Measurements from ENCODE around the gene MAP10. TPM values are rescaled to one million over a fixed set of nuclear protein-coding genes. Genes with fewer than 3 reads are reported as not detected.
"Not testable (repeated sequence)": the region's sequence is repeated elsewhere in the genome, so short reads cannot be mapped to it uniquely, and the experiment has no call there.

Gene MAP10, protein sequence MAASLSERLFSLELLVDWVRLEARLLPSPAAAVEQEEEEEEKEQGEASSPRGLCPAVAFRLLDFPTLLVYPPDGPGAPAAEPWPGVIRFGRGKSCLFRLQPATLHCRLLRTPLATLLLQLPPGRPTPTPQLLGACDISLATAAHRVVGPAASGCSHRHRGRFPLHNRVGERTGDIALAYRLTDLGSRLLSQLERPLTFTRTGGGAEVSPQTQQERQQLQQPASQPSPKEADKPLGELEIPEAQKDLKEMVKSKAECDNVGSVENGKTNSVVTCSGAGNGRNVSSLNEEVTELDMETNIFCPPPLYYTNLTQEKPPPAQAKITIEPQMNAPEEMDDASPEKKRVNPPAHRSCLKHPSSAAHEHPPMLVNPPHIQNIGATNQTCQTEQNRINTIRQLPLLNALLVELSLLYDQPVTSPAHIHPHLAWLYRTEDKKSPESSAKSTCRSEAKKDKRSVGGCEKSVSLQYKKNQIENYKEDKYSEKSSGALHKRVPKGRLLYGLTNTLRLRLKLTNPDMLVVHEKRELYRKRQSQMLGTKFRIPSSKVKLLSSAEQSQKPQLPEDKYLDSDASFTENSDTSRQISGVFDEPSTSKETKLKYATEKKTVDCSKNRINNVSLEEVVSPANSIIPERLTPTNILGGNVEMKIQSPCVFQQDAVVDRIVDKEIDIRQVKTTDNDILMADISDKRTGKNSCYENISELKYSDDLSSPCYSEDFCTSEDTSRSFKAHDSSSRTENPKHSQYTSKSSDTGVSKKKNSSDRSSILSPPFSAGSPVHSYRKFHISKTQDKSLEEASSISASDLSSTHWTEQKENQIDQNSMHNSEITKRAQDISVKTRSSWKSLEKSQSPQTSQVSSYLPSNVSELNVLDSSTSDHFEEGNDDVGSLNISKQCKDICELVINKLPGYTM
- total RNA-seq = 4.0 and 4.5 TPM in 2 replicates

DNA sequence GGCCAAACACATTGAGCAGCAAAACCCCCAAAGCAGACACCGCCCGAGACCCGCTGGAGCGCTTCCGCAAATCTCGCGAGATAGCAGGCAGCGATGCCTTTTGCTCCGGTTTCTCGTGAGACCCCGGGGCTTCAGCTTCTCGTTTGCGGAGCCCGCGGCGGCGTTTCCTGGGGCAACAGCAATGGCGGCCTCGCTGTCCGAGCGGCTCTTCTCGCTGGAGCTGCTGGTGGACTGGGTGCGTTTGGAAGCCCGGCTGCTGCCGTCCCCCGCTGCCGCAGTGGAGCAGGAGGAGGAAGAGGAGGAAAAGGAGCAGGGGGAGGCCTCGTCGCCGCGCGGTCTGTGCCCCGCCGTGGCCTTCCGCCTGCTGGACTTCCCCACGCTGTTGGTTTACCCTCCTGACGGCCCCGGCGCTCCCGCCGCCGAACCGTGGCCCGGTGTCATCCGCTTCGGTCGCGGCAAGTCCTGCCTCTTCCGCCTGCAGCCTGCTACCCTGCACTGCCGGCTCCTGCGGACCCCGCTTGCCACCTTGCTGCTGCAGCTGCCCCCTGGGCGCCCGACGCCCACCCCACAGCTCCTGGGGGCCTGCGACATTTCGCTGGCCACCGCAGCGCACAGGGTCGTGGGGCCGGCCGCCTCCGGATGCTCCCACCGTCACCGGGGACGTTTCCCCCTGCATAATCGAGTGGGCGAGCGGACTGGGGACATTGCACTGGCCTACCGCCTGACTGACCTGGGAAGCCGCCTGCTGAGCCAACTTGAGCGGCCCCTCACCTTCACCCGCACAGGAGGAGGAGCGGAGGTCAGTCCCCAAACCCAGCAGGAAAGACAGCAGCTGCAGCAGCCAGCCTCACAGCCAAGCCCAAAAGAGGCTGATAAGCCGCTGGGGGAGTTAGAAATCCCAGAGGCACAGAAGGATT, at the start of gene MAP10:
Gene MAP10, plus strand, starts transcription at position 148 of the 917 bp plus-strand sequence. Its CDS starts 34 bp downstream, at position 182.
- intact Hi-C loops (cut with micrococcal nuclease) = loop anchor here (1.0 to 10.0 kb wide), 6 partner anchors 97 to 1569 kb away; partner anchors contain the start of genes COA6, NTPCR, PCNX2 and SIPA1L2

DNA sequence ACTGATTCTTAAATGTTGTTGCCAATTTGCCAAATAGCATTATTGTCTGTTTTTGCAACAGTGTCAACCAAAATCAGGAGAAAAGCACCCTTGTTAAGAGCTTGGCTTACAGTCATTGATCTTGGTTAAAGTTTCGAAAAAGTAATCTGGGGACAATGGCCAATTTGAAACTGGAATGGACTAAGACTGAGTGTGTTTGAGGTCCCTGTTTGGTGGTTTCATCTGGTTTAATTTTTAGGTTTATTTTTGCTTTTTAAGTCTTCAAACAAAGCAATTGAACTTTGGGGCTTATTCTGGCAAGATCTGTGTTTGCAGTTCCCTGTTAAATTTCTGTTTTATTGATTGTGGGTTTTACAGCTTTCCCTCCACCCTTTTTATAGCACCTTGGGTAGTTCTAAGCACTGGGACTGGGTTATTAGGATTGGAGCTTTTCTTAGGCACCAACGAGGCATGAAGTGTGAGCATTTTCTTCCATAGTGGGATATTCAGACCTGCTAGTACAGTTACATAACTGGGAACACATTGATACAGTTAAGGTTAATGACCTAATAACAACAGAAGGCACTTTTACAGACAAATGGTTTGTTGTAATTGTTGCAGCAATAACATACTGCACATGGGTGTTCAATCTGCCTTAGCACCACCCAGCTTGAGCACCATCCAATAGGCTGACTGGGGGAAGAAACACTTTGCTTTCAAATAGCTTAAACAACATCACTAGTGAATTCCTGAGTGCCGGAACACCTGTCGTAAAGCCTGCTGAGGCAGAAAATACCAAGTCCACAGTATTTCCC, 40.6 kb upstream of the MAP10 start:
- intact Hi-C loops (cut with micrococcal nuclease) = no loop called here

DNA sequence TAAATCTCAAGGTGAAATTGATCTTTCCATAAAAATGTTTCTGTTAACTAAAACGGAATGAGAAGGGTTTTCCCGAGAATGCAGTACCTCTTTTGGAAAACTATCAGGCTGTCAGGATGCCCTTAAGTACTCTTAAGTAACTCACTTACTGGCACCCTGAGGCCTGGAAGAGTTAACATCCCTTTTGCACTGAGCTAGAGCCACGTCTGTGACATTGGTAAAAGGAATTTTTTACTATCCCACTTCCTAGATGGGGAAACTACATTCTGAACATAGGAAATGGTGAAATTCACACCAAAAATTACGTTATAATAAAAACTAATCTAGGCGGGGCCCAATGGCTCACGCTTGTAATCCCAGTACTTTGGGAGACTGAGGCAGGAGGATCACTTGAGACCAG, 39.7 kb upstream of the MAP10 start:
- intact Hi-C loops (cut with micrococcal nuclease) = no loop called here

DNA sequence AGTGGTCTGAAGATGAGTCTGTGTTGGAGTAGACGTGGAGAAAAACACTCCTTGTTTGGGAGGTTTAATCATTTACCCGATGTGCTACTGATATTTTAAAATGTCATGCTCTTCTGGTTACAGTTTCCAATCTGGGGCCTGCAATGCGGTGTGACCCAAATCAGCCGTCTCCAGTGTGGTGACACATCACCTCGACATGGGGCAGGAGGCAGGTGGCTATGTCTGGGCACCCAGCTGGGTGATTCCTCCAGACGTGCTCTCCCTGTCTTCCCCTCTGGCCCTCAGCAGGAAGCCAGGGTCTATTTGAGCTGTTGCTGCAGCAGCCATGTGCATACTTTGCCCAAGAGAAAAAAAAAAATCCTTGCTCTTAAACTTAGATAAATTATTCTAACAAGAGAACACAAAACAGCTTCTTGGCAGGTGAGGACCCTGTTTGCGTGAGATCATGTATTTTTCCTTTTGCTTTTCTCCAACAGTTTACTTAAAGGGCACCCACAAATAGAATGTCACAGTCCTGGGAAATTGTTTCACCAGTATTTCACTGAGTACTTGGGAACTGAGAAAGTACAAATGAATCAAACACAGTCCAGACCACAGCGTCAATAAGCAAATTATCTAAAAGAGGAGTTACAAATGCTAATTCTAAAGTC, 38.9 kb upstream of the MAP10 start:
- intact Hi-C loops (cut with micrococcal nuclease) = no loop called here

DNA sequence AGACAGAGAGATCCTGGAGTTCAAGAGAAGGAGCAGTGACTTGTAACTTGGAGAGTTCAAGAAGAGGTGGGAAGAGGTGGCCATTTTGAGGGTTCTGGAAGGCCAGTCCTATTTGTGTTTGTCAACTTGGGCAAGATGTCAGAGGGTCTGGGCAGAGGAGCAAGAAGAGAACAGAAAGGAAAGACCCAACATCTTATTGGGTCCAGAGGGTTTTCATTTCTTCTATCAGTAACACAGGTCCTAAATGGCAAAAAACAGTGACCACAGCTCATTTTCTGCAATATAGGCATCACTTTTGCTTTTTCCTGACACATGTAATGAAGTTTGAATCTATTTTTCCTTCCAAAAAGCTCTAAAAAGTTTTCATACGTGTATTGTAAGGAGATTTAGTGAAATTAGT, 38.3 kb upstream of the MAP10 start:
- intact Hi-C loops (cut with micrococcal nuclease) = no loop called here

DNA sequence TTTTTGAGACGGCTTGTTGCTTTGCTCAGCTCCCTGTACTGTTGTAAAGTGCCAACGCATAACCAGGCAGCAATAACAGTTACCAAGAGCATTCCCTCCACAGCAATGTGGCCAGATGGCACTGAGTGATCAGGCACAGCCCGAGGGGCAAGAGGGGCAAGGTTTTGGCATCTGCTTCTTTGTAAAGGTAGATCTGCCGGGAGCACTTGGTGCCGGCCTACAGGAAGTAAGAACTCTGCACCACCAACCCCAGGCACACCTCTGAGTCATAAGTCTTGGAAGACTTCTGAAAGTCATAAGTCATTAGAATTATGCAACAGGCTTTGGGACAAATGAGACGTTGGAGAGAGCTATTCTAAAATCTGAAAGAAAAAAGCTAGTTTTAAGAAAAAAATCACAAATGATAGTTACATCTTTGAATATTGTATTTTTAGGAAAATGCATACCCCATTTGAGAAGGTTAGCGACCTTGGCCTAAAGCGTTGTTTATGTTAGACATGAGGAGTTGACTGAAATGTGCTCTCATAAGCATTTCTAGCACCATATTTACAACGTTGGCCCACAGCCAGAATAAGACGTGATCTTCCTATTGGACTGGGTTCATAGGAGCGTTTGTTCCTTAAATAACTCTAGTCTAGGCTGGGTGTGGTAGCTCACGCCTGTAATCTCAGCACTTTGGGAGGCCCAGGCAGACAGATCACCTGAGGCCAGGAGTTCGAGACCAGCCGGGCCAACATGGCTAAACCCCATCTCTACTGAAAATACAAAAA, 37.7 kb upstream of the MAP10 start:
- intact Hi-C loops (cut with micrococcal nuclease) = no loop called here

DNA sequence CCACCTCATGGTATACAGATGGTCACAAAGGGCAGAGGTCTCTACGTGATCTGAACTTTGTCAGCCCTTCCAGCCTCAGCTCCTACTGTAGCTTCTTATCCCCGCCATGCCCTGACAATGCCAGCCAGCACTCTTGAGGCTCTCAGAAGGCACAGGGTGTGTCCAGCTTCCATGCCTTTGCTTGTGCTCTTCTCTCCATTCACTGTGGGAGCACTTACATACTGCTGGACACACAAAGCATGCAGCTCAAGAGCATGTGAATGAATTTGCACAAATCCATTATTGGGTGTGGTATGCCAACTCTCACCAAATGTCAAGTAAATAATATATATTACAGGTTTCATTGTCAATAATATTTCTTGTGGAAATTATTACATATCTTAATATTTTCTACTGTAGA, 36.4 kb upstream of the MAP10 start:
- intact Hi-C loops (cut with micrococcal nuclease) = no loop called here

DNA sequence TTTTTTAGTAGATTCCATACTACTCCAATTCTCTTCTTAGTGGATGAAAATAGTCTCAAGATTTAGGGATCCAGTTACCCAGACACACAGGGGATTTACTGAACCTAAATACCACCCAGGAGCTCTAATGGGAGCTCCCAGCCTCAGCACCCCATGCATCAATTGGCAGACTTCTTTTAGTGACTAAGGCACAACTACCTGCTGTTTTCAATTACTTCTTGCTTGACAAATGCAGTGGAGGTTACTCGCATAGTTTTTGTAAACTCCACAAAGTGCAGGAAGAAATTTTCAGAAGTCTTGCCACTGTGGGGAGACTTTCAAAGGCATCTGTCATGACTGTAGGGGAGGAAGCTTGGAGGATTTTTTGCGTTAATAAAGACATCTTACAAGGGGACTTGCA, 35.5 kb upstream of the MAP10 start:
- intact Hi-C loops (cut with micrococcal nuclease) = no loop called here

DNA sequence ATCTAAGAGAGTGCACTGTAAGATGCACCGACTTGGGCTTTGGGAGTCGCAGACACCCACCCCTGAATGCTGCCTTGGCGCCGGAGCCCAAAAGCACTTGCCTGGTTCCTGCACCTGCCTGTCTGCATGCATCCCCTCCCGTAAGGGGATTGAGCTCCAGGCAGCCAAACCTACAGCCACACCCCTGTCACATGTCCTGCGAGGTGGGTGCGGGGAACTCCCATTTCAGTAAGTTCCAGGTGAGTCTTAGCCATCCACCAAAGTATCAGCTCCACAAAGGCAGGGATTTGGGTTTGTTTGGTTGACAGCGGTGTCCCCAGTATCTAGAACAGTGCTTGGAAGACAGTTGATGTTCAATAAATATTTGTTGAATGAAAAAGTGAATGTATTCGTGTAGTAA, 31.5 kb upstream of the MAP10 start:
- intact Hi-C loops (cut with micrococcal nuclease) = no loop called here

DNA sequence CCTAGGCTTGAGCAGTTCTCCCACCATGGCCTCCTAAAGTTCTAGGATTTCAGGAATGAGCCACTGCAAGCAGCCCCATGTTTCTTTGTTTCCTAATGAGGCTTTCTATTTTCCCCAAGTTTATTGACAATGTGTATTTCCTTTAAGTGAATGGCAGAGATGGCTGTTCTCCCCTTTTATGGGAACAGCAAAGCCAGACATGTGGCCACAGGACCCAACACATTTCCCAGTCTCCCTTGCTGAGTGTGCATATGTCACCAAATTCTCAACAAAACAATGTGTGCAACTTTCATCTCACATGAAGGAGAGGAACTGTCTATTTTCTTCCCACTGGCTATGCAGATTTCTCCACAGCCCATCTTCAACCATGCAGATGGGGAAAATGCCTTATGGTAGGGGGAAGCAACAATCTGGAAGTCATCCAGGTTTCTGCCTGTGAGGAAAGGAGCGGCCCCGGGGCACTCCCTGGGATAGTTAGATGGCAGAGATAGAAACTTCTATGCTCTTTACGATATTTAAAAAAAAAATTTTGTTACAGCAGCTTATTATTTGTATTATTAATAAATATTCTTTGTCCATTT, 28.6 kb upstream of the MAP10 start:
- intact Hi-C loops (cut with micrococcal nuclease) = no loop called here

DNA sequence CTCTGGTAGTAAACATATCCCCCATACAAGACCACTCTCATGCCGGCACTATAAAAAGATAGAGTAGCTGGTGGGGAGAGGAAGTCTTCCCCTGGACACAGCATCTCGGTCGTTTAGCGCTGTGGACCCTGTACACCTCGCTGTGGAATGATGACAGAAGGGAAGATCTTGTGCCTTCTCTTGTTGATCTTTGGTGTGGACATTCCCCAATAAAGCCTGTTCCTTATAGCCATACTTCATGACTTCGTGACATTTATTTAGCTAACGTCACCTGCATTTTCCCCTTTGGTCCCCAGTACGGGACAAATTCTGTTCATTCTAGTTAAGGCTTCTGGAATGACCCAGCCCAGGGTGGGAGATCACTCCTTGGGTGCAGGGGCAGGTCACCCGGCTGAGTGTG, 24.9 kb upstream of the MAP10 start:
- intact Hi-C loops (cut with micrococcal nuclease) = no loop called here

DNA sequence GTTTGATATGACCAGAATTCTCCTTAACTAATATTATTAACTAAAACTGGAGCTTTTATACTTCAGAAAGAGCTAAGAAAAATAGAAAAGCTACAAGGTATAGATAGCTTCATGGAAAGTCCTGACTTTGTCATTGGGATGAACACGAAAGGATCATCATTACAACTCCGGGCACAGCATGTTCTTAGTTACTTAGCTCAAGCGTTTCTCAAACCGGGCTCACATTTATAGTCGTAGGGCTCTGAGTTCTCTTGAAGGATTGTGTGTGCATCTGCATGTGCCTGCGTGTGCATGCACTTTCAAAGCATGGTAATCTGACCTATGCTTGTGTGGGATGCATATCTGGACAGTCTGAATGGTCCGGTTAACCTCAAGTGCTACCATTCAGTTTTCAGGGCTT, 20.4 kb upstream of the MAP10 start:
- intact Hi-C loops (cut with micrococcal nuclease) = loop anchor here (1.0 kb wide), 1 partner anchor 20 kb away; no protein-coding TSS in a partner anchor

DNA sequence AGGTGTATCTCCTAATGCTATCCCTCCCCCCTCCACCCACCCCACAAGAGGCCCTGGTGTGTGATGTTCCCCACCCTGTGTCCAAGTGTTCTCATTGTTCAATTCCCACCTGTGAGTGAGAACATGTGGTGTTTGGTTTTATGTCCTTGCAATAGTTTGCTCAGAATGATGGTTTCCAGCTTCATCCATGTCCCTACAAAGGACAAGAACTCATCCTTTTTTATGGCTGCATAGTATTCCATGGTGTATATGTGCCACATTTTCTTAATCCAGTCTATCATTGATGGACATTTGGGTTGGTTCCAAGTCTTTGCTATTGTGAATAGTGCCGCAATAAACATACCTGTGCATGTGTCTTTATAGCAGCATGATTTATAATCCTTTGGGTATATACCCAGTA, 19.6 kb upstream of the MAP10 start:
- intact Hi-C loops (cut with micrococcal nuclease) = not testable (repeated sequence)

DNA sequence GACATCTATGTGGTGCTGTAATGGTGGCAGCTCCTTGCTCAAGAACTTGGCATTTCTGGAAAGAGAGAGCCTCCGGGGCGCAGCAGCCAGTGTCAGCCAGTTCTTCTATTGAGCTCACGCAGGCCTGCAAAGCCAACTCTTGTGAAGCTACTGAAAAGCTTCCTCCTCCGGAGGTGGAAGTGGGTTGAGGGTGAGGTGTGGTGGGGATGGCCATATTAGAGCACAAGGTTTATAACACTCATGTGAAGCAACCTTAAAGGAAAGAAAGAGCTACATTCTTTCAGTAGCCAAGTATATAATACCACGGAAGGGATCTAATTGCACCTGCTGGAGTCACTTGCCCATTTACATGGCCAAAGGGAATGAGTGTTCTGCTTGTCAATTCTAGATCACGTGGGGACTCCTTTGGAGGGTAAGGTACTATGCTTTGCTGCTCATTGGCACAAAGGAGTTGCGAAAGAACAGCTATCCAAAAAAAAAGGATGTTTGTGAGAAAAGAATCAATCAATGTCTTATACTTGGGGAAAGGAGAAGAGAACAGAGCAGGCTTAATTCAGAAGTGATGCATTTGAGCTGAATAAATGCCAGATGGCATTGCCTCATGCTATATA, 18.3 kb upstream of the MAP10 start:
- intact Hi-C loops (cut with micrococcal nuclease) = no loop called here

DNA sequence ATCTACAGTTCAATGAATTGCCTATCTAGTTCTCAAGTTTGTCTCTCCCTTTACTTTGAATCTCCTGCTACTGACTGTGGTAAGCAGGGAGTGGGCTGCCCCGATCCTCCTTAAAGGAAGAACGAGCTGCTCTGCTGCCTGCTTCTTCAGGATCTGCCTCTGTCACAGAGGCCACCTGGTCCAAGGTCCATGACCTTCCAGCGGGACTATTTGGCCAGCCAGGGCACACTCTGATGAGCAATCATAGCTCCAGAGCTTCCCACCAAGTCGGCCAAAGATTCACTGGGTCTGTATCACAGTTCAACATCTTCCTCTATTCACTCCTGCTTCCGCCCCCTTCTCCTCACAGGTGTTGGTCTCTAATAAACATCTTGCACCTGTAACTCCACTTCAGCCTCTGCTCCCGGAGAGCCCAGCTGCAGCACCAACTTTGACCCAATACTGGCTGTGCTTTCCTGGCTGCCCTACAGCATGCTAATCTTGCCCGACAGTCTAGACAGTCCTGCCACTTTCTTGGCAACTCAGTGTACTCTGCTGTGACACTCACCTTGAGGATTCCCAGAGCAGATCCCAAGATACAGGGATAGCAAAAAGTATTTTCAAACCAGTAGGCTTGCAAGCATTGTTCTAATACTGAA, 16.9 kb upstream of the MAP10 start:
- intact Hi-C loops (cut with micrococcal nuclease) = no loop called here

DNA sequence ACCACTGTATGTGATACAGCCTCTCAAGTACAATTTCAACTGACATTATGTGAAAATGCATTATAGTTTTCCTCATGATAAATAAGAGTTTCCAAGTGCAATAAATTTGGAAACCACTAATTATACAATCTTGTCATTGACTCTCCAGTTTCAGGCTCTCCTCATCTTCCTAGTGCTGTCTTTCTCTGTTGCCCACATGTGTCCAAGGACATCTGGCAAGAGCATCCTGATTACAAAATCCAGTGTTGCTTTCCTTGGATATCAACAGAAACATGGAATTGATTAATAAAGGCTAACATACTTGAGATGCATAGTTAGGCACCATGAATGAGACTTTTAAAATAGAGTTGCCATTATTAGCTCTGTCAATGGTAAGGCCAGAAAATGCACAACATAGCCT, 15.6 kb upstream of the MAP10 start:
- intact Hi-C loops (cut with micrococcal nuclease) = no loop called here

DNA sequence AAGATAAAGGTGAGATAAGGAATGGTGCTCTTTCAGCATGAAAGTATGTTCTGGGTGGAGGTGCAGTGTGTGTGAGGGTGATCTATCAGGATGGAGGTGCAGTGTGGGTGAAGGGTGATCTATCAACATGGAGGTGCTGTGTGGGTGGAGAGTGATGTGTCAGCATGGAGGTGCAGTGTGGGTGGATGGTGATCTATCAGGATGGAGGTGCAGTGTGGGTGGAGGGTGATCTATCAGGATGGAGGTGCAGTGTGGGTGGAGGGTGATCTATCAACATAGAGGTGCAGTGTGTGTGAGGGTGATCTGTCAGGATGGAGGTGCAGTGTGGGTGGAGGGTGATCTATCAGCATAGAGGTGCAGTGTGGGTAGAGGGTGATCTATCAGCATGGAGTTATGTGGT, 12.3 kb upstream of the MAP10 start:
- intact Hi-C loops (cut with micrococcal nuclease) = no loop called here

DNA sequence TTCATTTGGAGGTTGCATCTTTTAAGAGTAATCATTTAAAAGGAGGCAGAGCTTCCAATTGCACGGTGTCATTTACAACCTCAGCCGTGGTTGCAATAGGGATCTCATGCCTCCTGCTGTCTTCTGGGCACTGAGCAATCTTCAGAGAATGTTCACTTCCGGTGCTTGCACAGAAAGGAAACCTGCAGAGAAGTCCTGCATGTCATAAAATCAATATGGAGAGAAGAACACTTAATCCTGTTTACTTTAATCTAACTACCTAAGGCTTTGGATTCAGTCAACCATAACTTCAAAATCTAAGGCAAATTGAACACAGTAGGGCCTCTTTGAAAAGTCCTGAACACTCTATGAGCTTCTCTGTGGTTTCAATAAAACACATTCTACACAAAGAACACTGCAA, 11.3 kb upstream of the MAP10 start:
- intact Hi-C loops (cut with micrococcal nuclease) = loop anchor here (1.0 to 2.0 kb wide), 2 partner anchors 159 to 927 kb away; no protein-coding TSS in a partner anchor

All from T-helper 1 cell treated with Interleukin-12 subunit alpha and Interleukin-12 subunit beta and Interleukin-4 antibody, amounts not matched to agents 30 ng/mL and 1 ng/mL, for 36 hours (primary cell).